OCI-M2 (cell line): Measurements from ENCODE around the gene SNTN.

Experiments
- DNase-seq: peaks from one replicate; lab custom pipeline; 2025; ENCODE audit not compliant: unreplicated experiment; lab: John Stamatoyannopoulos, UW

Gene SNTN

DNA sequence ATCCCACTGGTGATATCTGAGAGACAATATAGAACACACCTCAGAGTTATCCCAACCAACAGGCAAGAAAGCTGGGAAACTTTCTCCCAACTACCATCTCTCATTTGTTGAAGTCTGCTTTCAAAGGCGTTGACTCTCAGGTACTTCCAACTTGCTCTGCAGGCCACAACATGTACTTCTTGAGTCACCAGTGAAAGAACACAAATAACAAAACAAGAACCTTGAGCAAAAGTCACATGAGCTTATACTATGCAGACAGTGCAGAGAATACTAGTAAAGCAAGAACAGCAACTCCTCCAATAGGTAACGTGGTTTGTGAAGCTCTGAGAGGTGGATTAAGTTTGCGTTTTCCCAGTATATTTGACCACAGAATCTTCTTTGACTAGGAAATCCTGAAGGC lies 20.6 kb downstream of the SNTN start:
- DNase-seq = no peak

- no peak for DNase-seq
Observed at GRCh38 chr3:63674586-63674985, 22.1 kb downstream of the SNTN start.

- no peak for DNase-seq
Observed at GRCh38 chr3:63679186-63679585, 26.7 kb downstream of the SNTN start.

GRCh38 chr3:63684081-63684480 lies 31.6 kb downstream of the SNTN start:
- no peak for DNase-seq

DNA sequence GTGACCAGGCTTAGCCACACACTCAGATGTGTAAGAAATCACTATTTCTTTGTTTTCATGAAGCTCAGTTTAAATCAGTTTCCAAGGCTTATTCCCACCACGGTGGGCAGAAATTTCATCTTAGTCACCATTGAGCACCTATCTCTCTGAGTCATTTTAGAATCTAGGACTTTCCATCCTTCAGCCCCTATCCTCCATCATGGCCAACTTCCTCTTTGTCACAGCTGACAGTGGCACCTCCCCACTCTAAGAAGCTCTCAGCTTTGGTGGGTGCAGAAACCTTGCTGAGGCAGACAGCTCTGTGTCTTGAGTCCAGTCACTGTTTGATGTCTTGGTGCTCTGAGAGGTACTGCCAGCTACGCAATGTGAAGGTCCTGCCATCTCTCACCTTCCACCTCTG lies 32.9 kb downstream of the SNTN start:
- DNase-seq = no peak

DNA sequence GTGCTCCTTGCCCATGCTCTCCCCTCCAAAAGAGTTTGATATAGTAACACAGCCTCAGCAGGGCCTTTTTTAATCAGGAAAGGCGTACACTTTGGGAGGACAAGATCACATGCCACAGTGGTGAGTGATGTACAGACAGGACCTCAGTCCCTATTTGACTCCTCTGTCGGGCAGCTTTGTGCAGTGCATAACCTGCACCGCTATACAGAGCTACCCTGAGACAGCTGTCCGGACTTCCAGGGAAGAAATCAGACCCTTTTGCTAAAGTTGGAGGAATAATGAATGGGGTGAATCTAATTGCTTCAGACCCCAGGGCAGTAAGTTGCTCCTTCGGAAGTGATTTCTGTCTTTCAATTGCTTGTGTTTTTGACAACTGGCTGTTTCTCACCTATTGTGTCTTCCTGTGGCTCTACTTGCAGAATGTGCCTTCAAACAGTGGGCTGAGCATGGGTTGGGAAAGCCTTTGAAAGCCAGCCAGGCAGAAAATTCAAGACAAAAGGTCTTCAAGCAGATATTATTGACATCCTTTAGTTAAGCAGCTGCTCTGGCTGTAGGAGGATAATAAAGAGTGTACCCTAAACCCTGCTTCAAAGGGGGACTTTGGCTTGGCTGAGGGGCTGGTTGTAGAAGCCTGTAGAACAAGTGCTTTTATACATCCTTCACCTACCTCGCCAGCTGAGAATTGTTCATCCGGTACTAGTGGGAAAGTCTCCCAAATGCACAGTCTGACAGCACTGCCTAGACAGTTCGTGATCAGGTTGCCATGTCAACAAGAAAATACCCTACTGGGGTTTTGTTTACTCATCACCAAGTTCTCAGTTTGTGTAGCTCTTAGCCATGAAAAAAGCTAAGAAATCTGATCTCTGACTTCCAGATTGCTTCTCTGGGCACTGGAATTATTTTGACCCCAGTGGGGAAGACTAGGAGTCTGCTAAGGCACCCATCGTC lies 35.1 kb downstream of the SNTN start:
- DNase-seq = no peak

GRCh38 chr3:63689285-63689684 lies 36.8 kb downstream of the SNTN start:
- DNase-seq = no peak

- DNase-seq = no peak
Observed at GRCh38 chr3:63693351-63693750, 40.9 kb downstream of the SNTN start.

GRCh38 chr3:63705092-63705645 lies 52.7 kb downstream of the SNTN start:
- DNase-seq = no peak

DNA sequence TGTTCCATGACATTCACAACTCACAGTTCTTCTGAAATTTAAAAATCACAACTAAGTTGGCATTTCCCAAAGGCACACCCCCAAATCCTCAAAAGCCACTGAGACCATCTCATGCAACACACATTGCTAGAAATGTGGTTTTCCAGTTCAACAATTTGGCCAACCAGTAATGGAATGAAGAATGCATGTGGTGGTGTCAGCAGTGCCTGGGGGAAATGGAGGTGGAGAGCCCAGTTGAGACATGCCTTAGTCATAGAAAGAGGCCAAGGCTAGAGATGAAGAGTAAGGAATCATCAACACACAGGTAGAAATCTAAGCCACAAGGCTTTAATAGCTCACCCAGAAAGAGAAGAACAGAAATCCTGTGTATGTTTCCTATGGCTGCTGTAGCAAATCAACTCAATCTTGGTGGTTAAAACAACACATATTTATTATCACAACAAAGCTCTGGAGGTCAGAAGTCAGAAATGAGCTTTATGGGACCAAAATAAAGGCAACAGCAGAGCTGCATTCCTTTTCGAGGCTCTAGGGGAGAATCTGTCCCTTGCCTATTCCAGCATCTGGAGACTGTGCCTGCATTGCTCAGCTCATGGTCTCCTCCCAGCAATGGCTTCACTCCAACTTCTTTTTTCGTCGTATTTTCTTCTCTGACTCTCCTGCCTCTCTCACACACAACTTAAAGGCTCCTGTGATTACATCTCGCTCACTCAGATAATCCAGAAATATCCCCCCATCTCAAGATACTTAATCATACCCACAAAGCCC lies 54.0 kb downstream of the SNTN start:
- DNase-seq = no peak

- no peak for DNase-seq
Observed at GRCh38 chr3:63707731-63708130, 55.3 kb downstream of the SNTN start.

- DNase-seq = no peak
Observed at GRCh38 chr3:63709576-63709975, 57.1 kb downstream of the SNTN start.
